H1 (cell line): ENCODE data around the gene NOL4L. TPM values are rescaled to one million over a fixed set of nuclear protein-coding genes. Genes with fewer than 3 reads are reported as not detected.

Experiments used
- CTCF ChIA-PET: fragments of 300-600 bp; sonication (Branson Sonifier 250); formaldehyde crosslinking; loops from one replicate; lab custom pipeline; 2021; ENCODE audit not compliant: partially characterized antibody; lab: Charles Lee
- POLR2A ChIA-PET: fragments of 300-600 bp; sonication (Branson Sonifier 250); formaldehyde crosslinking; loops from one replicate; lab custom pipeline; 2021; ENCODE audit warnings: inconsistent platforms; ENCODE audit not compliant: partially characterized antibody; lab: Charles Lee
- DNase-seq, 2 experiments: peaks; one replicate each; pipeline versions ENCODE4 v3.0.0 to v3.0.0-alpha.2; 2010 to 2022; ENCODE audit warnings: low spot score in 2 of 2, low read depth in 1 of 2, mixed read lengths in 1 of 2
- FAIRE-seq: peaks from 2 replicates; lab custom pipeline; 2011; peaks lifted over from hg19 to GRCh38; lab: Jason Lieb, UNC
- H2AFZ ChIP-seq: 2 replicates; pipeline ENCODE4 v1.8.1; 2012; ENCODE audit warnings: low read length, inconsistent platforms
- H2AK5ac ChIP-seq: 2 replicates; pipeline ENCODE4 v1.6.1; 2013; ENCODE audit warnings: low read depth, low read length
- H2BK120ac ChIP-seq: replicated peaks from 2 replicates; pipeline ENCODE3; 2013; ENCODE audit warnings: low read depth, low read length, inconsistent platforms
- H2BK12ac ChIP-seq: 2 replicates; pipeline ENCODE4 v1.6.1; 2013; ENCODE audit warnings: low read depth, low read length
- H2BK15ac ChIP-seq: 2 replicates; pipeline ENCODE4 v1.6.1; 2013; ENCODE audit warnings: low read length
- H2BK20ac ChIP-seq: 2 replicates; pipeline ENCODE4 v1.6.1; 2013; ENCODE audit warnings: low read length
- H2BK5ac ChIP-seq: 2 replicates; pipeline ENCODE4 v1.6.1; 2013; ENCODE audit warnings: low read depth, low read length
- H3K14ac ChIP-seq: 2 replicates; pipeline ENCODE4 v1.6.1; 2013; ENCODE audit warnings: inconsistent platforms; ENCODE audit not compliant: insufficient read length
- H3K18ac ChIP-seq: 2 replicates; pipeline ENCODE4 v1.6.1; 2013; ENCODE audit warnings: low read length; ENCODE audit errors: extremely low read depth
- H3K23ac ChIP-seq: 2 replicates; pipeline ENCODE4 v1.6.1; 2013; ENCODE audit warnings: inconsistent platforms; ENCODE audit not compliant: insufficient read length
- H3K23me2 ChIP-seq: 2 replicates; pipeline ENCODE4 v1.6.1; 2013; ENCODE audit warnings: low read depth, low read length
- H3K27ac ChIP-seq: 2 replicates; pipeline ENCODE4 v1.6.1; 2011; ENCODE audit warnings: low read depth, low read length, inconsistent platforms
- H3K27me3 ChIP-seq, 4 experiments: replicated peaks in 1 of 4; 1 replicate in 1 of 4; 2 replicates in 3 of 4; pipeline versions ENCODE4 v1.6.1 to v1.8.1; 2011 to 2013; ENCODE audit warnings: low read length in 3 of 4, mild to moderate bottlenecking in 3 of 4, inconsistent platforms in 2 of 4, mixed read lengths in 2 of 4, moderate library complexity in 1 of 4; ENCODE audit not compliant: control insufficient read depth in 3 of 4, insufficient read depth in 3 of 4; ENCODE audit errors: extremely low read depth in 1 of 4
- H3K36me3 ChIP-seq, 4 experiments: 2 replicates each; pipeline versions ENCODE4 v1.6.1 to v1.8.1; 2011 to 2013; ENCODE audit warnings: mild to moderate bottlenecking in 4 of 4, low read length in 3 of 4, moderate library complexity in 2 of 4, control low read depth in 1 of 4, inconsistent platforms in 1 of 4; ENCODE audit not compliant: insufficient read depth in 4 of 4, control insufficient read depth in 2 of 4
- H3K4ac ChIP-seq: replicated peaks from 2 replicates; pipeline ENCODE3; 2013; ENCODE audit warnings: low read length, low read depth, mixed read lengths, inconsistent platforms; ENCODE audit not compliant: insufficient read length
- H3K4me1 ChIP-seq, 4 experiments: replicated peaks in 1 of 4; 1 replicate in 1 of 4; 2 replicates in 3 of 4; pipeline versions ENCODE4 v1.6.1 to v1.8.1; 2011 to 2013; ENCODE audit warnings: low read length in 3 of 4, inconsistent platforms in 2 of 4, mixed read lengths in 1 of 4; ENCODE audit not compliant: insufficient read depth in 4 of 4, control insufficient read depth in 3 of 4
- H3K4me2 ChIP-seq, 2 experiments: 2 replicates each; pipeline versions ENCODE4 v1.6.1 to v1.8.1; 2011 to 2013; ENCODE audit warnings: low read depth in 2 of 2, low read length in 2 of 2, control low read depth in 1 of 2, inconsistent platforms in 1 of 2, mild to moderate bottlenecking in 1 of 2; ENCODE audit not compliant: insufficient read depth in 1 of 2
- H3K4me3 ChIP-seq, 4 experiments: fragments of 200-600, 300-600 bp in 1 of 4; sonication (generic), shearing (Covaris generic), sonication (Bioruptor Twin) in 1 of 4; 2 replicates each; pipeline versions ENCODE4 v1.5.1 to v1.8.1; 2011 to 2016; ENCODE audit warnings: low read length in 4 of 4, low read depth in 3 of 4, control low read depth in 2 of 4, inconsistent platforms in 2 of 4, mild to moderate bottlenecking in 2 of 4, mixed read lengths in 1 of 4, moderate library complexity in 1 of 4; ENCODE audit not compliant: insufficient read depth in 2 of 4; ENCODE audit errors: extremely low read depth in 1 of 4
- H3K56ac ChIP-seq: replicated peaks from 2 replicates; pipeline ENCODE3; 2013; ENCODE audit warnings: low read depth, mild to moderate bottlenecking, mixed read lengths, low read length, inconsistent platforms; ENCODE audit not compliant: insufficient read length
- H3K79me1 ChIP-seq: 2 replicates; pipeline ENCODE4 v1.6.1; 2013; ENCODE audit warnings: low read depth, low read length, control low read depth
- H3K79me2 ChIP-seq, 2 experiments: 2 replicates each; pipeline versions ENCODE4 v1.6.1 to v1.8.1; 2012 to 2013; ENCODE audit warnings: low read length in 2 of 2, mild to moderate bottlenecking in 2 of 2, inconsistent platforms in 1 of 2; ENCODE audit not compliant: insufficient read depth in 2 of 2, control insufficient read depth in 1 of 2
- H3K9ac ChIP-seq, 4 experiments: replicated peaks in 1 of 4; 1 replicate in 1 of 4; 2 replicates in 3 of 4; pipeline versions ENCODE4 v1.6.1 to v1.8.1; 2011 to 2013; ENCODE audit warnings: low read depth in 3 of 4, low read length in 3 of 4, control low read depth in 2 of 4, mild to moderate bottlenecking in 2 of 4, moderate library complexity in 2 of 4, inconsistent platforms in 1 of 4; ENCODE audit errors: extremely low read depth in 1 of 4
- H3K9me3 ChIP-seq, 2 experiments: 2 replicates each; pipeline versions ENCODE4 v1.6.1 to v1.8.1; 2012 to 2013; ENCODE audit warnings: mild to moderate bottlenecking in 2 of 2, moderate library complexity in 2 of 2, control low read depth in 1 of 2, inconsistent platforms in 1 of 2, low read depth in 1 of 2, low read length in 1 of 2, mixed read lengths in 1 of 2; ENCODE audit not compliant: insufficient read depth in 2 of 2
- H4K20me1 ChIP-seq, 2 experiments: replicated peaks in 1 of 2; 2 replicates each; pipeline versions ENCODE3 to v1.8.1; 2011 to 2013; ENCODE audit warnings: inconsistent platforms in 2 of 2, low read length in 2 of 2, mild to moderate bottlenecking in 1 of 2; ENCODE audit not compliant: insufficient read depth in 2 of 2, control insufficient read depth in 1 of 2
- H4K5ac ChIP-seq: 2 replicates; pipeline ENCODE4 v1.6.1; 2013; ENCODE audit warnings: low read length, low read depth, mixed read lengths, inconsistent platforms; ENCODE audit not compliant: insufficient read length
- H4K8ac ChIP-seq: 2 replicates; pipeline ENCODE4 v1.8.0; 2013; ENCODE audit warnings: mild to moderate bottlenecking, moderate library complexity, low read length, inconsistent platforms; ENCODE audit not compliant: insufficient read depth; ENCODE audit errors: extremely low read depth
- H4K91ac ChIP-seq: replicated peaks from 2 replicates; pipeline ENCODE3; 2013; ENCODE audit warnings: low read length, mixed read lengths, inconsistent platforms; ENCODE audit not compliant: insufficient read length
- CHD1 ChIP-seq: IDR thresholded peaks from 2 replicates; pipeline ENCODE4 v1.6.1; 2012; ENCODE audit warnings: low read depth, low read length, improper control_type of control experiment
- GABPA ChIP-seq: IDR thresholded peaks from 2 replicates; pipeline ENCODE4 v1.6.1; 2011; ENCODE audit warnings: mild to moderate bottlenecking, low read length, moderate library complexity, borderline replicate concordance; ENCODE audit not compliant: insufficient read depth
- HDAC6 ChIP-seq: IDR thresholded peaks from one replicate; pipeline ENCODE4 v1.7.1; 2012; ENCODE audit warnings: low read depth, mild to moderate bottlenecking, inconsistent platforms, low read length, moderate library complexity
- NRF1 ChIP-seq: IDR thresholded peaks from 2 replicates; pipeline ENCODE4 v1.6.1; 2011; ENCODE audit warnings: mild to moderate bottlenecking, low read depth, low read length, improper control_type of control experiment
- SIN3A ChIP-seq, 2 experiments: IDR thresholded peaks in 1 of 2; conservative IDR thresholded peaks in 1 of 2; 2 replicates each; pipeline ENCODE4 v1.6.1; 2011 to 2012; ENCODE audit warnings: low read length in 2 of 2, improper control_type of control experiment in 1 of 2, low read depth in 1 of 2, mild to moderate bottlenecking in 1 of 2
- SIRT6 ChIP-seq: IDR thresholded peaks from one replicate; pipeline ENCODE4 v1.7.1; 2012; ENCODE audit warnings: low read length, inconsistent platforms
- SP4 ChIP-seq: IDR thresholded peaks from 2 replicates; pipeline ENCODE4 v1.6.1; 2012; ENCODE audit warnings: low read length, inconsistent platforms
- TAF7 ChIP-seq: optimal IDR thresholded peaks from 2 replicates; pipeline ENCODE3; 2011; ENCODE audit warnings: low read depth, mild to moderate bottlenecking, inconsistent platforms, low read length, moderate library complexity, borderline replicate concordance
- YY1 ChIP-seq: IDR thresholded peaks from 2 replicates; pipeline ENCODE4 v1.6.1; 2011; ENCODE audit warnings: low read depth, mild to moderate bottlenecking, low read length
- ZNF274 ChIP-seq: IDR thresholded peaks from 2 replicates; pipeline ENCODE4 v1.7.0; 2012; ENCODE audit warnings: low read length, borderline replicate concordance; ENCODE audit errors: extremely low read depth
- WGBS, 2 experiments: shearing (Covaris generic) in 1 of 2; methylation state at CpG; one replicate each; pipeline versions ENCODE4 v1.1.6 to v1.1.7; 2013 to 2015; ENCODE audit warnings: low lambda C conversion rate in 2 of 2, mixed read lengths in 2 of 2, inconsistent platforms in 1 of 2, low coverage in 1 of 2, missing lambda C conversion rate in 1 of 2; ENCODE audit not compliant: insufficient replicate concordance in 2 of 2, insufficient coverage in 1 of 2, insufficient read length in 1 of 2; ENCODE audit errors: extremely low coverage in 1 of 2, missing lambda C conversion rate in 1 of 2; 5-methylcytosine and 5-hydroxymethylcytosine counted together
- polyA plus RNA-seq, 7 experiments: library from polyadenylated mRNA; depleted of rRNA in 3 of 7; stranded (reverse) in 5 of 7; unstranded in 2 of 7; fragments of >200 nt in 5 of 7; fragments of 200-250 nt in 2 of 7; gene quantifications; 1 replicate in 5 of 7; 2 replicates in 1 of 7; 4 replicates in 1 of 7; pipeline versions ENCODE4 v1.2.1 to v1.2.3, GENCODE V29; 2011 to 2013; ENCODE audit warnings: missing spikeins in 2 of 7, mixed read lengths in 2 of 7
- total RNA-seq: library from RNA; stranded (reverse); fragmentation: NEBNext Ultra II Directional; extraction: Animal tissue kit (Norgen Biotek cat#: 25700); gene quantifications from 2 replicates; pipeline ENCODE4 v1.2.1, GENCODE V29; 2021
- TF ChIP-seq, protein P1 (sequence below): IDR thresholded peaks from 2 replicates; pipeline ENCODE4 v1.6.1; 2012; ENCODE audit warnings: inconsistent platforms

NOL4L gene
- total and polyA plus RNA-seq, 2 of the 8 experiments (the other 6 are each of a cell fraction or from before 2014, with no cell fraction given): 15.3 to 23.7 TPM

DNA sequence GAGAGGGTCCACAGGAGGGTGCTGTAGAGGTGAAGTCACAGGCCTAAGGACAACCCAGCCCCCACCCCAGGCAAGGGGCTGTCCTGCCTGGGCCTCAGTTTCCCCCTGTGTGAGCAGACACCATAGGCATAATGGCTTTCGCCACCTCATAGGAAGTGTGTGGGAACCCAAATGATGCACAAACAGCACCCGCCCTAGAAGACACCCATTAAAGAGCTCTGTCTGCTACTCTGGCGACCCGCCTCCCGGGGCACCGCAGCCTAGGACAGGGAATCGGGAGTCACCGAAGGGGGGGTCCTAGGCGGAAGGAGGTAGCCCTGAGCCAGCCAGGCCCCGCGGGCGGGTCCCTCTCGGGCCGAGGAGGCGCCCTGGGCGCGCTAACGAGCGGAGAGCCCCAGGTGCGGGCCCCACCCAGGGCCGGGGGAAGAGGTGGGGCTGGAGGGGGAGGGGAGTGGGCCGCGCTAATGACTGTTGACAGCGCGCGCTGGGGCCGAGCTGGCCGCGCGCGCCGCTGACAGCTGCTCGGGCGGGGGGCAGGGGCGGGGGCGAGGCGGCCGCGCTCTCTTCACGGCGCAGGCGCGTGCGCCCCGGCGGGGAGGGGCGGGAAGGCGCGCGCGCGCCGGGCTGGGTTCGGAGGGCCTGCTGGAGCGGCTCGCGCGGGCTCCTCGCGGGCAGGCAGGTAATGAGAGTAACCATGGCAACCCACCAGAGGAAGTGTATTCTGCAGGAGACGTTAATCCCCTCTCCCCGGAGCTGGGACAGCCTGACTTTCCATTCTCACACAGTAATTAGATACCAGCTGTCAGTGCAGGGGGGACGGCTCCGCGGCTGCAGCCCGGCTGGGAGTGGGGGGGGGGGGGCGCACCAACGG lies 48.9 kb downstream of the NOL4L start:
- no peak overlapping the region for H3K18ac ChIP-seq
- no peak overlapping the region for H2BK20ac ChIP-seq
- H2AK5ac ChIP-seq: no peak overlapping the region
- H3K27ac ChIP-seq: no peak overlapping the region
- no peak overlapping the region for H4K5ac ChIP-seq
- ChIA-PET POLR2A (interaction anchor here (1.0 to 1.9 kb wide), 2 partner anchors 9 to 28 kb away, joined by 4 to 7 read pairs; no protein-coding TSS in a partner anchor), CTCF (interaction anchor here (0.6 to 3.0 kb wide), 5 partner anchors 14 to 154 kb away, joined by 3 to 15 read pairs (median 4); no protein-coding TSS in a partner anchor)
- peaks cover 11% of the 10 kb centered on the region for H3K23me2 ChIP-seq
- H2AFZ ChIP-seq: no peak overlapping the region
- no peak overlapping the region for H2BK15ac ChIP-seq
- no peak overlapping the region for H3K56ac ChIP-seq
- no peak overlapping the region; the same call in 1 of the 2 replicates for H2BK5ac ChIP-seq
- H3K79me1 ChIP-seq: no peaks in the 10 kb centered on the region
- H3K14ac ChIP-seq: no peak overlapping the region
- H3K4ac ChIP-seq: no peak overlapping the region
- peaks cover 0 to 5% of the 10 kb centered on the region in 2 experiments for H4K20me1 ChIP-seq
- H4K8ac ChIP-seq: no peak overlapping the region; the same call in 1 of the 2 replicates
- no peak overlapping the region for H3K9ac ChIP-seq
- peak overlapping the region; percentile 54 to 94 for H3K4me2 ChIP-seq
- 9% methylated on average over 28 of the region's 68 CpGs; no CpG with 5 or more reads in 1 of the 2 experiments for WGBS, 2 experiments
- peaks cover 3 to 22% (median 20%) of the 10 kb centered on the region in 4 experiments for H3K27me3 ChIP-seq
- peaks cover 10 to 24% (median 17%) of the 10 kb centered on the region in 4 experiments for H3K4me1 ChIP-seq
- no peak overlapping the region for H2BK120ac ChIP-seq
- H3K4me3 ChIP-seq: peak overlapping the region; percentile 17 to 62 (median 40); a peak in 7 of 8 replicates
- DNase-seq: peak in 1 of 2 experiments; percentile 74
- no peak for FAIRE-seq
- no peak overlapping the region for H3K23ac ChIP-seq
- H4K91ac ChIP-seq: no peak overlapping the region
- H3K79me2 ChIP-seq: no peaks in the 10 kb centered on the region
- H2BK12ac ChIP-seq: no peak overlapping the region
- H3K9me3 ChIP-seq: no peaks in the 10 kb centered on the region
- no peaks in the 10 kb centered on the region for H3K36me3 ChIP-seq
- TF ChIP-seq SIRT6: no peak
- TF ChIP-seq SIN3A (conservative IDR thresholded peaks at IDR 0.05 in 1 of 2, IDR thresholded peaks at IDR 0.05 in 1 of 2; ENCODE audit: low read depth in 1 of 2, low read length in 2 of 2): peak in 1 of 2 experiments; percentile 34; a peak in 1 of 4 replicates
- TF ChIP-seq NRF1: peak; percentile 51; the same call in 1 of the 2 replicates
- TF ChIP-seq GABPA: no peak
- no peak for TF ChIP-seq YY1
- no peak for TF ChIP-seq ZNF274
- TF ChIP-seq, protein P1, sequence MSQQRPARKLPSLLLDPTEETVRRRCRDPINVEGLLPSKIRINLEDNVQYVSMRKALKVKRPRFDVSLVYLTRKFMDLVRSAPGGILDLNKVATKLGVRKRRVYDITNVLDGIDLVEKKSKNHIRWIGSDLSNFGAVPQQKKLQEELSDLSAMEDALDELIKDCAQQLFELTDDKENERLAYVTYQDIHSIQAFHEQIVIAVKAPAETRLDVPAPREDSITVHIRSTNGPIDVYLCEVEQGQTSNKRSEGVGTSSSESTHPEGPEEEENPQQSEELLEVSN: no peak
- no peak for TF ChIP-seq CHD1
- TF ChIP-seq HDAC6: no peak
- TF ChIP-seq SP4: no peak
- TF ChIP-seq TAF7: no peak
